Neural progenitor cell (in vitro differentiated cells): ENCODE measurements around the gene TRAT1.

Experiments used
- EZH2 ChIP-seq: fragments of 200-600 bp; sonication (generic); IDR thresholded peaks from 2 replicates; pipeline ENCODE4 v1.6.1; 2017; ENCODE audit warnings: antibody characterized with exemption, mild to moderate bottlenecking, moderate library complexity
- TF ChIP-seq, protein P1 (sequence below): fragments of 200-600 bp; sonication (generic); IDR thresholded peaks from 2 replicates; pipeline ENCODE4 v1.5.1; 2017; ENCODE audit warnings: antibody characterized with exemption, mild to moderate bottlenecking

DNA sequence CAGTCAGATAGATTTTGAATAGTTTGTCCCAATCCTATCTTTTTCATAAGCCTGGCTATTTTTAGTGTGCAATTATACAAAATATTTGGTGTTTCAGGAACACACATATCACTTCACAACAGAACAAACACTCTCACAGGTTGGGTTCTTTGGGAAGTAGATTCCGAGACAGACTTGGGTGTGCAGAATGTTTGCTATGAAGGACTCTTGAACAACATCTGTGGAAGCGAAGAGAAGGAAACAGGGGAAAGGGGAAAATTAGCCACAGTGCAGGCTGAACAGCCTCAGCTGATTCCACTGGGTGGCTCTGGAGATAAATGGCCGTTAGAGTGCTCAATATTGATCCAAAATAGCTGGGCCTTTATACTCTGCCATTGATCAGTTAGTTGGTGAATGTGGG lies 69.2 kb downstream of the TRAT1 start:
- TF ChIP-seq, protein P1, sequence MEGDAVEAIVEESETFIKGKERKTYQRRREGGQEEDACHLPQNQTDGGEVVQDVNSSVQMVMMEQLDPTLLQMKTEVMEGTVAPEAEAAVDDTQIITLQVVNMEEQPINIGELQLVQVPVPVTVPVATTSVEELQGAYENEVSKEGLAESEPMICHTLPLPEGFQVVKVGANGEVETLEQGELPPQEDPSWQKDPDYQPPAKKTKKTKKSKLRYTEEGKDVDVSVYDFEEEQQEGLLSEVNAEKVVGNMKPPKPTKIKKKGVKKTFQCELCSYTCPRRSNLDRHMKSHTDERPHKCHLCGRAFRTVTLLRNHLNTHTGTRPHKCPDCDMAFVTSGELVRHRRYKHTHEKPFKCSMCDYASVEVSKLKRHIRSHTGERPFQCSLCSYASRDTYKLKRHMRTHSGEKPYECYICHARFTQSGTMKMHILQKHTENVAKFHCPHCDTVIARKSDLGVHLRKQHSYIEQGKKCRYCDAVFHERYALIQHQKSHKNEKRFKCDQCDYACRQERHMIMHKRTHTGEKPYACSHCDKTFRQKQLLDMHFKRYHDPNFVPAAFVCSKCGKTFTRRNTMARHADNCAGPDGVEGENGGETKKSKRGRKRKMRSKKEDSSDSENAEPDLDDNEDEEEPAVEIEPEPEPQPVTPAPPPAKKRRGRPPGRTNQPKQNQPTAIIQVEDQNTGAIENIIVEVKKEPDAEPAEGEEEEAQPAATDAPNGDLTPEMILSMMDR = no peak
- TF ChIP-seq EZH2 = no peak
